Mesothelial cell of epicardium (in vitro differentiated cells): ENCODE data around the gene RREB1. TPM values are rescaled to one million over a fixed set of nuclear protein-coding genes. Genes with fewer than 3 reads are reported as not detected.

Experiments
- DNase-seq, 2 experiments: peaks; one replicate each; pipeline ENCODE4 v3.0.0; 2021; ENCODE audit warnings: low spot score in 2 of 2; ENCODE audit not compliant: unreplicated experiment in 2 of 2
- H3K27ac Mint-ChIP-seq: 2 replicates; pipeline ENCODE4 v1.8.0; 2021; ENCODE audit warnings: mixed read lengths
- H3K27me3 Mint-ChIP-seq: 2 replicates; pipeline ENCODE4 v1.8.0; 2021; ENCODE audit warnings: low read depth, mixed read lengths
- H3K36me3 Mint-ChIP-seq: 2 replicates; pipeline ENCODE4 v1.8.0; 2021; ENCODE audit warnings: mixed read lengths
- H3K4me1 Mint-ChIP-seq: 2 replicates; pipeline ENCODE4 v1.8.0; 2021; ENCODE audit warnings: mixed read lengths
- H3K4me3 Mint-ChIP-seq: 2 replicates; pipeline ENCODE4 v1.8.0; 2021; ENCODE audit warnings: mild to moderate bottlenecking, moderate library complexity, mixed read lengths
- H3K9me3 Mint-ChIP-seq: 2 replicates; pipeline ENCODE4 v1.8.0; 2021; ENCODE audit warnings: mixed read lengths
- total RNA-seq: library from RNA; stranded (reverse); gene quantifications from 3 replicates; pipeline ENCODE4 v1.2.1, GENCODE V29; 2021
- TF ChIP-seq, protein P1 (sequence below): fragments of 200-600 bp; sonication (generic); IDR thresholded peaks from one replicate; pipeline ENCODE4 v1.5.0; 2021; ENCODE audit warnings: antibody characterized with exemption; ENCODE audit not compliant: unreplicated experiment

Gene RREB1
- total RNA-seq, 1 donor from 2014 or later, result 55.4 TPM

- Mint-ChIP-seq H3K27ac (no peak overlapping the region), H3K36me3 (peaks cover 41% of the 10 kb centered on the region), H3K4me3 (no peak overlapping the region), H3K27me3 (no peaks in the 10 kb centered on the region), H3K4me1 (peaks cover 11% of the 10 kb centered on the region), H3K9me3 (no peaks in the 10 kb centered on the region)
- TF ChIP-seq, protein P1, sequence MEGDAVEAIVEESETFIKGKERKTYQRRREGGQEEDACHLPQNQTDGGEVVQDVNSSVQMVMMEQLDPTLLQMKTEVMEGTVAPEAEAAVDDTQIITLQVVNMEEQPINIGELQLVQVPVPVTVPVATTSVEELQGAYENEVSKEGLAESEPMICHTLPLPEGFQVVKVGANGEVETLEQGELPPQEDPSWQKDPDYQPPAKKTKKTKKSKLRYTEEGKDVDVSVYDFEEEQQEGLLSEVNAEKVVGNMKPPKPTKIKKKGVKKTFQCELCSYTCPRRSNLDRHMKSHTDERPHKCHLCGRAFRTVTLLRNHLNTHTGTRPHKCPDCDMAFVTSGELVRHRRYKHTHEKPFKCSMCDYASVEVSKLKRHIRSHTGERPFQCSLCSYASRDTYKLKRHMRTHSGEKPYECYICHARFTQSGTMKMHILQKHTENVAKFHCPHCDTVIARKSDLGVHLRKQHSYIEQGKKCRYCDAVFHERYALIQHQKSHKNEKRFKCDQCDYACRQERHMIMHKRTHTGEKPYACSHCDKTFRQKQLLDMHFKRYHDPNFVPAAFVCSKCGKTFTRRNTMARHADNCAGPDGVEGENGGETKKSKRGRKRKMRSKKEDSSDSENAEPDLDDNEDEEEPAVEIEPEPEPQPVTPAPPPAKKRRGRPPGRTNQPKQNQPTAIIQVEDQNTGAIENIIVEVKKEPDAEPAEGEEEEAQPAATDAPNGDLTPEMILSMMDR, result no peak
- no peak for DNase-seq
Measured at GRCh38 chr6:7180751-7181150, 73.0 kb downstream of the RREB1 start.

DNA sequence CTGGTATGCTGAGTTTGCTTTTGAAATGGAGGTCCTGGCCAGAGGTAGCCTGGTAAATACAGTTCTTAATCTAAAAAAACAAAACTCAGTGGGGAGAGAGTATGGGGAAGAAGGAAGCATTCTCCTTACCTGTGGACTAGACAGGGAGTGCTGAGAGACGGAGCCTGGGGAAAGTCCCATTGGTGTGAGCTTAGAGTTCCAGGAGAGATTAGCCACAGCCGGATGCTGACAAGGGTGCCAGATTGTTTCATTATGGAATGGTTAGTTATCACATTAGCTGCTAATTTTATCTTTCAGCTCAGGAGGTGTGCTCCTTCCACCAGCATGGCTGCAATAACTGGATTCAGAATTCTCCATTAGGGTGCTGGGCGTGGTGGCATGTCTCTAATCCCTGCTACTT, 75.9 kb downstream of the RREB1 start:
- Mint-ChIP-seq H3K4me3 (no peak overlapping the region), H3K27ac (no peak overlapping the region), H3K4me1 (no peaks in the 10 kb centered on the region), H3K9me3 (no peaks in the 10 kb centered on the region), H3K36me3 (peaks cover 55% of the 10 kb centered on the region), H3K27me3 (no peaks in the 10 kb centered on the region)
- TF ChIP-seq, protein P1, result no peak
- no peak for DNase-seq

DNA sequence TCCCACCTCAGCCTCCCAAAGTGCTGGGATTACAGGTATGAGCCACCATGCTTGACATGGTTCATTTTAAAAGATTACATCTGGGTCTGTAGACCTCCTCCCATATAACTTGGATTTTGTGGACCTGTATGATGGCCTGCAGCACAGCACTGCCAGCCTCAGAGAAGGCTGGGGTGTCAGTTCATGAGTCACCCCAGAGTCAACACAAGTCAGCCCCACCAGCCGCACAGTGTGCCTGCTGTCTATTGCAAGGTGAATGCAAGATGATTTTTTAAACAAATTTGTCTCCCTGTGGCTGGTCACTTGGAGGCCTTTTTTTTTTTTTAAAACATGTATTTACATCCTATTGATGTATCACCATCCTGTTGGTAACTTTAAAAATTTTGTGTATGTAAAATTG, 76.7 kb downstream of the RREB1 start:
- H3K4me1 Mint-ChIP-seq, result no peaks in the 10 kb centered on the region
- TF ChIP-seq, protein P1, result no peak
- no peaks in the 10 kb centered on the region for H3K27me3 Mint-ChIP-seq
- H3K36me3 Mint-ChIP-seq, result peaks cover 58% of the 10 kb centered on the region
- no peak overlapping the region for H3K27ac Mint-ChIP-seq
- H3K9me3 Mint-ChIP-seq, result no peaks in the 10 kb centered on the region
- no peak for DNase-seq
- no peak overlapping the region for H3K4me3 Mint-ChIP-seq

DNA sequence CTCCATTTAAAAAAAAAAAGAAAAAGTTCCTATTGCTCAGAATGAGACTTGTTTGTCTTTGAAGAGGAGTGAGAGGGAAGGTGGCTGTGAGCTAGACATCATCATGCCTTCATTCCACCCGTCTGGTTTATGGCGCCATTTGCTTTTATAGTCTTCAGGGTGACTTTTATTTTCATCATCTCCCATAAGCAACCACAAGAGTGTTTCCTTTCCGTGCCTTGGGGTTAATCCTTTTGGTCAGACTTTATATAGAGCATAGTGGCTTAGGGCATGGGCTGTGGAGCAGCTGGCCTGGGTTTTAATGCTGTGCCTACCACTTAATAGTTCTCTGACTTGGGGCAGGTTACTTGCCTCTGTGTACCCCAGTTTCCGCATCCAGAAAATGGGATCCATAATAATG, 77.8 kb downstream of the RREB1 start:
- no peak overlapping the region for H3K27ac Mint-ChIP-seq
- H3K4me1 Mint-ChIP-seq, result no peaks in the 10 kb centered on the region
- no peak overlapping the region for H3K4me3 Mint-ChIP-seq
- H3K36me3 Mint-ChIP-seq, result peaks cover 56% of the 10 kb centered on the region
- DNase-seq, result no peak
- H3K9me3 Mint-ChIP-seq, result no peaks in the 10 kb centered on the region
- no peaks in the 10 kb centered on the region for H3K27me3 Mint-ChIP-seq
- TF ChIP-seq, protein P1, result no peak

GRCh38 chr6:7188492-7188891, 80.7 kb downstream of the RREB1 start:
- H3K9me3 Mint-ChIP-seq, result no peaks in the 10 kb centered on the region
- no peak for DNase-seq
- no peaks in the 10 kb centered on the region for H3K27me3 Mint-ChIP-seq
- no peak overlapping the region for H3K4me3 Mint-ChIP-seq
- H3K36me3 Mint-ChIP-seq, result peaks cover 61% of the 10 kb centered on the region
- TF ChIP-seq, protein P1, result no peak
- H3K27ac Mint-ChIP-seq, result no peak overlapping the region
- H3K4me1 Mint-ChIP-seq, result no peaks in the 10 kb centered on the region
